Retinal pigment epithelial cell (primary cell): ENCODE measurements around the gene MLLT3.

Experiments
- DNase-seq: peaks from one replicate; pipeline ENCODE4 v3.0.0-alpha.2; 2010; ENCODE audit warnings: low read depth
- H3K4me3 ChIP-seq: 2 replicates; pipeline ENCODE4 v1.5.1; 2011; ENCODE audit warnings: mild to moderate bottlenecking, low read length, control low read depth, moderate library complexity
- CTCF ChIP-seq: conservative IDR thresholded peaks from 2 replicates; pipeline ENCODE4 v1.5.1; 2011; ENCODE audit warnings: low read depth, low read length, control low read depth, inconsistent platforms

MLLT3 gene

GRCh38 chr9:20352591-20352990 lies 269.7 kb downstream of the MLLT3 start:
- H3K4me3 ChIP-seq, result no peak overlapping the region
- no peak for TF ChIP-seq CTCF
- no peak for DNase-seq

GRCh38 chr9:20351715-20352114 lies 270.6 kb downstream of the MLLT3 start:
- H3K4me3 ChIP-seq, result no peak overlapping the region
- DNase-seq, result no peak
- no peak for TF ChIP-seq CTCF

GRCh38 chr9:20349568-20349967 lies 272.7 kb downstream of the MLLT3 start:
- H3K4me3 ChIP-seq, result no peak overlapping the region
- TF ChIP-seq CTCF, result no peak
- no peak for DNase-seq

GRCh38 chr9:20343325-20343724 lies 279.0 kb downstream of the MLLT3 start:
- no peak overlapping the region for H3K4me3 ChIP-seq
- TF ChIP-seq CTCF, result no peak
- DNase-seq, result no peak

- no peak overlapping the region for H3K4me3 ChIP-seq
- TF ChIP-seq CTCF, result no peak
- no peak for DNase-seq
Measured at GRCh38 chr9:20340511-20340861, 281.8 kb downstream of the MLLT3 start.

- no peak overlapping the region for H3K4me3 ChIP-seq
- no peak for TF ChIP-seq CTCF
- DNase-seq, result no peak
Measured at GRCh38 chr9:20335668-20336332, 286.5 kb downstream of the MLLT3 start.

- H3K4me3 ChIP-seq, result no peak overlapping the region
- no peak for DNase-seq
- no peak for TF ChIP-seq CTCF
Measured at GRCh38 chr9:20333991-20334390, 288.3 kb downstream of the MLLT3 start.
